ENCODE measurements around the gene ZCWPW1.

ZCWPW1 gene

GRCh38 chr7:100398239-100398638, 30.3 kb downstream of the ZCWPW1 start:
- no peak for ATAC-seq (ENCODE audit: low read depth)
- TF ChIP-seq, protein P1, sequence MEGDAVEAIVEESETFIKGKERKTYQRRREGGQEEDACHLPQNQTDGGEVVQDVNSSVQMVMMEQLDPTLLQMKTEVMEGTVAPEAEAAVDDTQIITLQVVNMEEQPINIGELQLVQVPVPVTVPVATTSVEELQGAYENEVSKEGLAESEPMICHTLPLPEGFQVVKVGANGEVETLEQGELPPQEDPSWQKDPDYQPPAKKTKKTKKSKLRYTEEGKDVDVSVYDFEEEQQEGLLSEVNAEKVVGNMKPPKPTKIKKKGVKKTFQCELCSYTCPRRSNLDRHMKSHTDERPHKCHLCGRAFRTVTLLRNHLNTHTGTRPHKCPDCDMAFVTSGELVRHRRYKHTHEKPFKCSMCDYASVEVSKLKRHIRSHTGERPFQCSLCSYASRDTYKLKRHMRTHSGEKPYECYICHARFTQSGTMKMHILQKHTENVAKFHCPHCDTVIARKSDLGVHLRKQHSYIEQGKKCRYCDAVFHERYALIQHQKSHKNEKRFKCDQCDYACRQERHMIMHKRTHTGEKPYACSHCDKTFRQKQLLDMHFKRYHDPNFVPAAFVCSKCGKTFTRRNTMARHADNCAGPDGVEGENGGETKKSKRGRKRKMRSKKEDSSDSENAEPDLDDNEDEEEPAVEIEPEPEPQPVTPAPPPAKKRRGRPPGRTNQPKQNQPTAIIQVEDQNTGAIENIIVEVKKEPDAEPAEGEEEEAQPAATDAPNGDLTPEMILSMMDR (IDR thresholded peaks at IDR 0.05; ENCODE audit: poor library complexity, severe bottlenecking) = no peak

DNA sequence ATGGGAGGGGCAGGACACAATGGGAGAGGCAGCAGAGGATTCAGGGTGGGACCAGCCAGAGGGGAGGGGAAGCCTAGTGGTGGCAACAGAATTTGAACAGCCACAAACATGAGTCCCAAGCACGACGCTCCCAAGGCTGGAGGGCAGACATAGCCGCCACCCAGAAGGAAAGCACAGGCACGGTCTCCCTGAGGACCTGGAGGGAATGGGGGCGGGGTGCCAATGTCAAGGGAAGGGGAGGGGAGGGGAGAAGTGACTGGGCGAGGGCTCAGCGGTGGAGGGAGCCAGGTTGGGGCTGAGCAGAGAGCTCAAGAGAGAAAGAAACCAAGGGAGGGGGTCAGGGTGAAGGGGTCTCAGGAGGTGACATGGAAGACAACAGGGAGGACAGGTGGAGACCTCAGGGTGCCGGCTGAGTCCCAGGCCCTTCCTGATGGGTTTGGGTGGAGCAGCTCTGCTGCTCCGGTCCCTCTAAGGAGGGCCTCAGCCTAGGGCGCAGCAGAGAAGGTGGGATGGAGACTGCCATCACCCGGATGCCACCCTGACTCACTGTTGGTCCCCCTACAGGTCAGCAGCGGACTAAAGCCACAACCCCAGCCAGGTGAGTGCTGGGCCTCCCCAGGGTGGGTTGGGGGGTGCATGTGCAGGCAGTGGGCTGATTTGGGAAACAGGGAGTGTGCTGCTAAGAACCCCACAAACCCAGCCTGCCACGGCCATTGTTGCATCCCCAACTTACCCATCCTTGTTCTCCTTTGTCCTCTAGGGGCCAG, 31.0 kb downstream of the ZCWPW1 start:
- TF ChIP-seq, protein P1 (IDR thresholded peaks at IDR 0.05; ENCODE audit: poor library complexity, severe bottlenecking) = no peak
- ATAC-seq (ENCODE audit: low read depth) (peak; percentile 21; the same call in 1 of the 3 replicates), DNase-seq (ENCODE audit: low spot score) (no peak)
- no peaks in the 10 kb centered on the region for H3K4me1 ChIP-seq (ENCODE audit: insufficient read depth, poor library complexity, severe bottlenecking)
- no peak overlapping the region for H3K27ac ChIP-seq (ENCODE audit: poor library complexity, severe bottlenecking)
- H3K36me3 ChIP-seq (ENCODE audit: low read depth) = no peaks in the 10 kb centered on the region
- H3K9me3 ChIP-seq (ENCODE audit: severe bottlenecking) = no peaks in the 10 kb centered on the region
- no peaks in the 10 kb centered on the region for H3K27me3 ChIP-seq (ENCODE audit: insufficient read depth, poor library complexity, severe bottlenecking)
- no peak overlapping the region for H3K4me3 ChIP-seq (ENCODE audit: severe bottlenecking)

More at GRCh38 chr7:100398239-100398638, 30.3 kb downstream of the ZCWPW1 start:
- Histone ChIP-seq H3K27me3 (ENCODE audit: insufficient read depth, poor library complexity, severe bottlenecking) (no peaks in the 10 kb centered on the region), H3K4me1 (ENCODE audit: insufficient read depth, poor library complexity, severe bottlenecking) (no peaks in the 10 kb centered on the region), H3K9me3 (ENCODE audit: severe bottlenecking) (no peaks in the 10 kb centered on the region), H3K4me3 (ENCODE audit: severe bottlenecking) (no peak overlapping the region), H3K36me3 (ENCODE audit: low read depth) (no peaks in the 10 kb centered on the region), H3K27ac (ENCODE audit: poor library complexity, severe bottlenecking) (no peak overlapping the region)
- DNase-seq (ENCODE audit: low spot score) = no peak

- H3K9me3 ChIP-seq (ENCODE audit: severe bottlenecking) = no peaks in the 10 kb centered on the region
- TF ChIP-seq, protein P1 (IDR thresholded peaks at IDR 0.05; ENCODE audit: poor library complexity, severe bottlenecking) = no peak
- H3K27ac ChIP-seq (ENCODE audit: poor library complexity, severe bottlenecking) = no peak overlapping the region
- DNase-seq (ENCODE audit: low spot score) (no peak), ATAC-seq (ENCODE audit: low read depth) (no peak)
- H3K4me1 ChIP-seq (ENCODE audit: insufficient read depth, poor library complexity, severe bottlenecking) = no peaks in the 10 kb centered on the region
- no peaks in the 10 kb centered on the region for H3K27me3 ChIP-seq (ENCODE audit: insufficient read depth, poor library complexity, severe bottlenecking)
- no peaks in the 10 kb centered on the region for H3K36me3 ChIP-seq (ENCODE audit: low read depth)
- H3K4me3 ChIP-seq (ENCODE audit: severe bottlenecking) = no peak overlapping the region
Observed at GRCh38 chr7:100396421-100396982, 32.0 kb downstream of the ZCWPW1 start.

DNA sequence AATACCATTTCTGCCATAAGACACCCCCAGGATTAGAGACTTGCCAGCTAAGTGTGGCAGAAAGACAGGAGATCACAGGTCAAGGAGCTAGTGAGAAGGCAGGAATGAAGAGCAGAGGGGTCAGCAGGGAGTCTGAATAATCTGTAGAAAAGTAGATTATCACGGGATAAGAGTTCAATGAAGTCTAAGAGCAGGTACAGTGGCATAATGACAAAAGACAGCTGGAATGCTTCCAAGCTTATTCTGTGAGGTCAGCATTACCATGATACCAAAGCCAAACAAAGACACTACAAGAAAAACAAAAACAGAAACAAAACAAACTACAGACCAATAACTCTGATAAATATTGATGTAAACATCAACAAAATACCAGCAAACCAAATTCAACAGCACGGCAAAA, 34.4 kb downstream of the ZCWPW1 start:
- H3K36me3 ChIP-seq (ENCODE audit: low read depth) = no peaks in the 10 kb centered on the region
- DNase-seq (ENCODE audit: low spot score) = no peak
- no peak for ATAC-seq (ENCODE audit: low read depth)
- H3K27me3 ChIP-seq (ENCODE audit: insufficient read depth, poor library complexity, severe bottlenecking) = no peaks in the 10 kb centered on the region
- no peaks in the 10 kb centered on the region for H3K9me3 ChIP-seq (ENCODE audit: severe bottlenecking)
- TF ChIP-seq, protein P1 (IDR thresholded peaks at IDR 0.05; ENCODE audit: poor library complexity, severe bottlenecking) = no peak
- no peak overlapping the region for H3K4me3 ChIP-seq (ENCODE audit: severe bottlenecking)
- no peak overlapping the region for H3K27ac ChIP-seq (ENCODE audit: poor library complexity, severe bottlenecking)
- no peaks in the 10 kb centered on the region for H3K4me1 ChIP-seq (ENCODE audit: insufficient read depth, poor library complexity, severe bottlenecking)

Data from RWPE2 (cell line).